GM15510 (cell line): ENCODE results near the gene GOLPH3L.

Experiments used
- POLR2A ChIP-seq: IDR thresholded peaks from 3 replicates; pipeline ENCODE4 v1.6.1; 2011; ENCODE audit warnings: borderline replicate concordance; ENCODE audit not compliant: insufficient read length; ENCODE audit errors: extremely low read depth

The GOLPH3L gene

DNA sequence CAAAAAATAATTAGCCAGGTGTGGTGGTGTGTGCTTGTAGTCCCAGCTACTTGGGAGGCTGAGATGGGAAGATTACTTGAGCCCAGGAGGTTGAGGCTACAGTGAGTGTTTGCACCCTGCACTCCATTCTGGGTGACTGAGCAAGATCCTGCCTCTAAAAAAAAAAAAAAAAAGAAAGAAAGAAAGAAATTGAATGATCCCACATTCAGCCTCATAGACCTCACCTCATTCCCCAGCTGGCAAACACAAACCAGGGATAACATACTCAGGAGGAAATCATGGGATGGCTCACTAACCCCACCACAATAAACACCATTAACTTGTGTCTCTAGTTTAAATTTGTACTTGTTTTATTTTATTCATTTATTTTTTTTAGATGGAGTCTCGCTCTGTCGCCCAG is 76.0 kb downstream of the GOLPH3L start:
- no peak for TF ChIP-seq POLR2A

DNA sequence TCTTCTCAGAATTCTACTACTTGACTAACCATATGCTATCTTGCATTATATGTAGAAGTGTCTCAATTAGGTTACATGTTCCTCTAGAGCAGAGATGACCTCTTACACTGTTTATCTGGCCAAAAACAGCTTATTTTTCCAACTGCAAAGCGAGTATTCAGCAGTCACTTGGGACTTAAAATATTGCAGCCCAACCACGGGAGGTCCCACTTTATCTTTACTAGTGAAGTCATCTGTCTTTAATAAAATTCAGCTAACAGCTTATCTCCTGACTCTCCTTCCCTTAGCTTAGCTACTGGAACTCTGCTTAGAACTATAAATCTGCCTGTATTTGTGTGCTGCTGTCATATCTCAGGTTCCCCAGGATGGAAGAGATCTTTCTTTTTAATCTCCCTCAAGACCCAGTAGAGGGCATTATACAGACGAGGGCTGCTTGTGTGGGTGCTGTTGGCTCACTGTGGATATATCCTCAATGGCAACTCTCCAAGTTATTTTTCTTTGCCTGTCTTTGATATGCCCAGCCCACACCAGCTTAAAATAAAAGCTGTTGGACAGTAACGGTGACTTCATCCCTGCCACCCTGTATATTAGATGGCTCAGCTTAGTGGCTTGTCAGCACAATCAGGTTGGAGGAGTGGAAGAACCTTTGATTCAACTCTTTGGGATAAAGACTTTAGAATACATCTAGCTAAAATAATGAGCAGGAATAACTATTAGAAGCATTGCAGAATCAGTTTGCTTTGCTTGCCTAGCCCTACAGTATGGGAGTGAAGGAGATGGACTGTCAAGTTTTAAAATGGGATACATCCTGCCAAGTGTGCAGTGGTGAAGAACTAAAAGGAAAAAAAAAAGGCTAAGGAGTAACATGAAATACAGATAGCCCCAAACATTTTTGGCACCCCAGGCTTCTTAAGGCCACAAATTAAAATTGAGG is 77.1 kb downstream of the GOLPH3L start:
- TF ChIP-seq POLR2A, result no peak

DNA sequence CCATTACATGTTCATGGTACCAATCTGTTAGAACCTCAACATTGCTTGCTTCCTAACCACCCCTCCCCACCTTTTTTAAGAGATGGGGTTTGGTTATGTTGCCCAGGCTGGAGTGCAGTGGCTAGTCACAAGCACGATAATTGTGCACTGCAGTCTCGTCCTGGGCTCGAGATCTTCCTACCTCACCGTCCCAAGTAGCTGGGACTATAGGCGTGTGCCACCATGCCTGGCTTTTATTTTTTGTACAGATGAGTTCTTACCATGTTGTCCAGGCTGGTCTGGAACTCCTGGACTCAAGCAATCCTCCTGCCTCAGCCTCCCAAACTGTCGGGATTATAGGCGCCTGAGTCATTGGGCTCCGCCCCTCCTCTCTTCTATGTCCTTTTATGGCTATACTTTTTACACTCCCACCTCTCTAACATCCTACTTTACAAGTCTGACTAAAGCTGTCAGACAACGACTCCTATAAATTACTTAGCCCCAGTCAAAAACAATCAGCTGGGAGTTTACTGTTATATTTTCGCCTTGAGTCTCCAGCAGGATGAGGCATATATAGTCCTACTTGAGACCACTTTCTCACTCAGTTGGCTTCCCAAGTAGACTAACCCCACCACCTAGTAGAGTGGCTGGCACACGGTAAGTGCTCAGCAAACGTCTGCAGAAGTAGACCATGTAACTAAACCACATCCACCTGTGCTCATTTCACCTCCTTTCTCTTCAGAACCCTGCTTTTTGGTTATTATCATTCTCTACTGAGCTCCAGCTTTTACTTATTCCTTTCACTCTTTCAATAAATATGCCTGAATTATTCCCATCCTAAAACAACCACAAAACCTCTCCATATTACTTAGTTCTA is 81.4 kb downstream of the GOLPH3L start:
- no peak for TF ChIP-seq POLR2A

DNA sequence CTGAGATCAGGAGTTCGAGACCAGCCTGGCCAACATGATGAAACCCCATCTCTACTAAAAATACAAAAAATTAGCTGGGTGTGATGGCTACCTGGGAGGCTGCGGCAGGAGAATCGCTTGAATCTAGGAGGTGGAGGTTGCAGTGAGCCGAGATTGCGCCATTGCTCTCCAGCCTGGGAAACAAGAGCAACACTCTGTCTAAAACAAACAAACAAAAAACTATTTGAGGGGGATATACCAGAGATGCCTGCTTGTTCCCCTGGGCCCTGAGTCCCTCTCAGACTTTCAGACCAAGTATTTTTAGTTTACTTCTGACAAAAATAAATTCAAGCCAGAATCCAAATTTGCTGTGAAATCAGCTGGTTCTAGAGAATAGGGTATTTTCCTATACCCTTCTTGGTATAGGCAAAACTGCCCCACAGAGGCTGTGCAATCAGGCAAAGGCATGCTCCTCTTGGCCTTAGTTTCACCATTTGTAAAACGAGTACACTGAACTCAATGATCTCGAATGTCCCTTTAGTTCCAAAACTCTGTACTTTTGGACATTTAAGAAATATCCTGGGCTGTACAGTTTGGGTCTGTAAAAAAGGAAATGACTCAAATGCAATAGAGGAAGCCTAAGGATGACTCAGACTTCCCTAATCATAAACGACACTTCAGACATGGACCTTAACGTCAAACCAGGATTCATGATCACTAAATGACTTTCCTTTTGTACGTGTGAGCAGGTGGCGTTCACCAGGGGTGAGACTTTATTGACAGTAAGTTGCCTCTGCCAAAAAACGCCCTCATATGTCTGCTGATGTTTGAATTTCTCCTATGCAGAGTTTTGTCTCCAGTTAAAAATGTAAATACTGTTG is 83.7 kb downstream of the GOLPH3L start:
- TF ChIP-seq POLR2A, result no peak

DNA sequence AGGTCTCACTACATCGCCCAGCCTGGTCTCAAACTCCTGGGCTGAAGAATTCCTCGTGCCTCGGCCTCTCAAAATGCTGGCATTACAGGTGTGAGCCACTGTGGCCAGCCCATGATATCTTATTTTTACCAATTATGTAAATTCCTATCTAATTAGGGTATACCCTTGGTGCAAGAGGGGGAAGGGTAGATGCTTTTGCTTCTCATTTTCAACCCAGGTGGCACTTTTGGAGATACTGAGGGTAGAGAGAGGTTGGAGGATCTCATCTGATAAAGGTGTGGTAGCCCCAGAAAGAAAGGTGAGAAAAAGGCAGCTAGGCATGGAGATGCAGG is 85.0 kb downstream of the GOLPH3L start:
- TF ChIP-seq POLR2A, result no peak

DNA sequence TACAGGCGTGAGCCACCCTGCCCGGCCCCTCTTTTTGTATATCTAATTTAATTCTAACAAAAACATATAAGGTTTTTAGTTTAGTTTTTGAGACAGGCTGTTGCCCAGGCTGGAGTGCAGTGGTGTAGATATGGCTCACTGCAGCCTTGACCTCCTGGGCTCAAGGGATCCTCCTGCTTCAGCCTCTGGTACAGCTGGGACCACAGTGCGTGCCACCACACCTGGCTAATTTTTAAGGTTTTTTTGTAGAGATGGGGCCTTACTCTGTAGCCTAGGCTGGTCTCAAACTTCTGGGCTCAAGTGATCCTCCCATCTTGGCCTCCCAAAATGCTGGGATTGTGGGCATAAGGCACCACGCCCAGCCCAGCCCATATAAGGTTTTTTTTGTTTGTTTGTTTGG is 86.4 kb downstream of the GOLPH3L start:
- TF ChIP-seq POLR2A, result no peak

DNA sequence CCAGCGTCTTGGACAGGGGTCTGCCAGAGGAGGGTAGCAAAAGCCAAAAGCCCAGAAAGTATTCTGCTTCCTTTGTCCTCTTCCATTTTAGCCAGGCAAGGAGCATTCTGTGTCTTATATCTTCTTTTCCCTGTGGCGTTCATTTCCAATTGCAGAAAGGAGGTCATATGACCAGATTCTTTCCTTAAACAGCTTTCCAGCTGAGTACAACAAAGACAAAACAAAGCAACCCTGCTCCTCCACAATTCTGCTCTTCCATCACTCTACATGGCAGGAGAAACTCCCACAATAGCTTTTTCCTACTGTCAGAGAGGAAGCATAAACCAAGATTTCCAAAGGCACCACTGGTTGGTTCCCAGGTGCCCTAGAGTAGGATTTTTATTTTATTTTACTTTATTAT is 87.2 kb downstream of the GOLPH3L start:
- TF ChIP-seq POLR2A, result no peak

DNA sequence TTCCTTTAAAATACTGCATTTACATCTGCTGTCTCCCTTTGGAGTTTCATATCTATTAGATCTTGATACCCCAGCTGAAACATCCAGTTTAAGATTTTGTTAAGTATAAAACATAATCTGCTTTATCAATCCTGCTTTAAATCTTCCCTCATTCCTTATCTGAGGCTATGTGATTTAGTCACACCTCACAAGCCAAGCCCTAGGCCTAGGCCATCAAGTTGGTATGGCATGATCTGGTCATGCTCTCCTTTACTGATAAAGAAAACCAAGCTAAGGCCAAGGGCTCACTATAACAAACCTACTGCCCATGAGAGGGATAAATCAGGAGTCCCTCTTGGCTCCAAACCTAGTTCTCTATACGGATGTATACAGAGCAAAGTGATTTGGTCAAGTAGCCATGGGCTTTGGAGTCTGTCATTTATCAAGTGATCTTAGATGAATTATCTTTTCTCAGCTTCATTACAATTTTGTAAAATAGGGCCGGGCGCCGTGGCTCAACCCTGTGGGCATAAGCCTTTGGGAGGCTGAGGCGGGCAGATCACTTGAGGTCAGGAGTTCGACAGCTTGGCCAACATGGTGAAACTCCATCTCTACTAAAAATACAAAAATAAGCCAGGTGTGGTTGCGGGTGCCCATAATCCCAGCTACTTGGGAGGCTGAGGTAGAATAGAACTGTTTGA is 90.4 kb downstream of the GOLPH3L start:
- TF ChIP-seq POLR2A, result no peak

DNA sequence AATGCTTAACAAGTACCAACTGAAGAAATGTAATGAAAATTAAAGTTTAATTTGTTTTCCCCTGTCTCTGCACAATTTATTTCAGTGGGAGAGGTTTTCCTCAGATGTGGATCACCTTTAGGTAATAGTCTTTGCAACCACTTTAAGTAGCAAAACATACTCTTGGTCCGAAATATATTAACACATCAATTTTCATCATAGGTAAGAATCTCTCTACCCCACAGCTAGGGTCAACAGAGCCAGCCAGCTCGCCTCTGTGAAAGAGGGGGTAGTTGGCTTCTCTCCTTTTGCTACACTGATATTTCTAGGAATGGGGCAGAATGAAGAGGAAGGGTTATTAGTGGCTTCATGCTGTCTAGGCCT is 92.7 kb downstream of the GOLPH3L start:
- TF ChIP-seq POLR2A, result no peak

DNA sequence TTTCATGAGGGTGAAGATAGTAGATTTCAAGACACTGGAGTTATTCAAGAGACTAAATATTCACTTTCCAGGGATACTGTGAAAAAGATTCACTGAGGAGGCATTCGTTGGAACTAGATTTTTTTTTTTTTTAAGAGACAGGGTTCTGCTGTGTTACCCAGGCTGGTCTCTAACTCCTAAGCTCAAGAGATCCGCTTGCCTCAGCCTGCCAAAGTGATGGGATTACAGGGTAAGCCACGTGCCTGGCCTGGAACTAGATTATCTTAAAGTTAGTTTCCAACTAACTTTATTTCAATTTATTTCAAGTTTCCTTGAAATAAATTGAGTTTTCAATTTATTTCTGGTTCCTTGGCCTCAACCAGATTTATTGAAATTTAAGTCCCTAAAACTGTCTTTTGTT is 93.2 kb downstream of the GOLPH3L start:
- no peak for TF ChIP-seq POLR2A

DNA sequence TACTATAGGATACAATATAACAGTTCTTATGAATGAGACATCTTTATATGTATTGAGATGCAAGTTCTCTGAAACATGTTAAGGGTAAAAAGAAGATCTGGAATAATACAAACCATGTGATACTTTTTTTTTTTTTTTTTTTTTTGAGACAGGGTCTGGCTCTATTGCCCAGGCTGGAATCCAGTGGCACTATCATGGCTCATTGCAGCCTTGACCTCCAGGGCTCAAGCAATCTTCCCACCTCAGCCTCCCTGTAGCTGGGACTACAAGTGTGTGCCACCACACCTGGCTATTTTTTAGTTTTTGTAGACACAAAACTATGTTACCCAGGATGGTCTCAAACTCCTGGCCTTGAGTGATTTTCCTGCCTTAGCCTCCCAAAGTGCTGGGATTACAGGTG is 95.4 kb downstream of the GOLPH3L start:
- no peak for TF ChIP-seq POLR2A

DNA sequence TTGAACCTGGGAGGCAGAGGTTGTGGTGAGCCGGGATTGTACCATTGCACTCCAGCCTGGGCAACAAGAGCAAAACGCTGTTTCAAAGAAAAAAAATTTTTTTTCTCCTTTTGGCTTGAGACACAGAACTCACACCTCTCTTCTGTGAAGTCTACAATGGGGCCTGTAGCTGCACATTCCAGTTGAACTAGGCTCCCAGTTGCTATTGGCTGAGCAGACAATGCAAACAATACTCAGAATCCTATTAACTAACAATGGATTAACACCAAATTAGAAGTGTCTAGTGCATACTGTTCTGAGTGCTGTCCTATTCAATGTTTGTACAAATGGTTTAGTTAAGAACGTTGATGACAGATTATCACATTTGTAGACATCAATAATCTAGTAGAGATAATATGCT is 100.0 kb downstream of the GOLPH3L start:
- no peak for TF ChIP-seq POLR2A
